Osteoblast (primary cell): ENCODE results near the gene THEM5. TPM values are rescaled to one million over a fixed set of nuclear protein-coding genes. Genes with fewer than 3 reads are reported as not detected.

Source experiments
- DNase-seq: peaks from one replicate; pipeline ENCODE4 v3.0.0; 2011; ENCODE audit warnings: low spot score, mixed read lengths; ENCODE audit not compliant: insufficient read length; ENCODE audit errors: missing footprints
- H2AFZ ChIP-seq: 2 replicates; pipeline ENCODE4 v1.6.0; 2011; ENCODE audit warnings: mild to moderate bottlenecking, low read length
- H3K27ac ChIP-seq: 2 replicates; pipeline ENCODE4 v1.5.1; 2011; ENCODE audit warnings: mild to moderate bottlenecking, low read depth, low read length, moderate library complexity
- H3K27me3 ChIP-seq: 2 replicates; pipeline ENCODE4 v1.6.0; 2012; ENCODE audit warnings: mild to moderate bottlenecking, control low read depth, inconsistent platforms, low read length, moderate library complexity; ENCODE audit not compliant: insufficient read depth
- H3K36me3 ChIP-seq: 2 replicates; pipeline ENCODE4 v1.5.1; 2011; ENCODE audit warnings: mild to moderate bottlenecking, low read length, control low read depth, moderate library complexity; ENCODE audit not compliant: insufficient read depth
- H3K4me1 ChIP-seq: 2 replicates; pipeline ENCODE4 v1.5.1; 2011; ENCODE audit warnings: mild to moderate bottlenecking, low read length, control low read depth, moderate library complexity; ENCODE audit not compliant: insufficient read depth
- H3K4me2 ChIP-seq: 2 replicates; pipeline ENCODE4 v1.6.0; 2011; ENCODE audit warnings: mild to moderate bottlenecking, low read length; ENCODE audit not compliant: insufficient read depth
- H3K4me3 ChIP-seq: fragments of 200-600 bp; sonication (generic); 3 replicates; pipeline ENCODE4 v1.5.1; 2012; ENCODE audit warnings: mild to moderate bottlenecking, low read length, inconsistent platforms; ENCODE audit not compliant: insufficient read depth
- H3K79me2 ChIP-seq: 2 replicates; pipeline ENCODE4 v1.6.0; 2012; ENCODE audit warnings: mild to moderate bottlenecking, low read length, control low read depth, inconsistent platforms; ENCODE audit not compliant: insufficient read depth
- H3K9me3 ChIP-seq: 2 replicates; pipeline ENCODE4 v1.5.1; 2011; ENCODE audit warnings: low read depth, low read length, control low read depth
- H4K20me1 ChIP-seq: 2 replicates; pipeline ENCODE4 v1.6.0; 2012; ENCODE audit warnings: mild to moderate bottlenecking, low read length, control low read depth; ENCODE audit not compliant: insufficient read depth
- CTCF ChIP-seq: IDR thresholded peaks from 2 replicates; pipeline ENCODE4 v1.5.1; 2011; ENCODE audit warnings: mild to moderate bottlenecking, low read depth, low read length, moderate library complexity; ENCODE audit errors: extremely low read depth
- total RNA-seq: library from RNA; depleted of rRNA; stranded (reverse); fragments of >200 nt; gene quantifications from 2 replicates; pipeline ENCODE4 v1.2.3, GENCODE V29; 2012

Gene THEM5
- total RNA-seq, 1 donor: not detected

- no peak for DNase-seq
- H4K20me1 ChIP-seq: no peaks in the 10 kb centered on the region
- H3K4me1 ChIP-seq: peaks cover 9% of the 10 kb centered on the region
- H3K27ac ChIP-seq: no peak overlapping the region
- peaks cover 9% of the 10 kb centered on the region for H3K36me3 ChIP-seq
- no peak overlapping the region for H3K4me2 ChIP-seq
- no peak for TF ChIP-seq CTCF
- H3K27me3 ChIP-seq: no peaks in the 10 kb centered on the region
- no peaks in the 10 kb centered on the region for H3K79me2 ChIP-seq
- no peaks in the 10 kb centered on the region for H3K9me3 ChIP-seq
- H2AFZ ChIP-seq: no peak overlapping the region
- no peak overlapping the region for H3K4me3 ChIP-seq
Measured at GRCh38 chr1:151871284-151872030, 17.9 kb upstream of the THEM5 start.

- Histone ChIP-seq H3K79me2 (no peaks in the 10 kb centered on the region), H3K4me2 (no peak overlapping the region), H3K27me3 (peaks cover 5% of the 10 kb centered on the region), H3K36me3 (peaks cover under 1% of the 10 kb centered on the region), H2AFZ (peak overlapping the region; percentile 1), H4K20me1 (no peaks in the 10 kb centered on the region), H3K4me3 (no peak overlapping the region), H3K9me3 (no peaks in the 10 kb centered on the region), H3K27ac (peak overlapping the region; percentile 67), H3K4me1 (peaks cover 9% of the 10 kb centered on the region)
- DNase-seq: no peak
- TF ChIP-seq CTCF: no peak
Measured at GRCh38 chr1:151868486-151868885, 15.0 kb upstream of the THEM5 start.

GRCh38 chr1:151867765-151868411, 14.4 kb upstream of the THEM5 start:
- H3K27me3 ChIP-seq: peaks cover 5% of the 10 kb centered on the region
- H3K36me3 ChIP-seq: no peaks in the 10 kb centered on the region
- TF ChIP-seq CTCF: no peak
- DNase-seq: peak; percentile 76
- H2AFZ ChIP-seq: peak overlapping the region; percentile 1
- H3K4me1 ChIP-seq: peaks cover 9% of the 10 kb centered on the region
- H3K79me2 ChIP-seq: no peaks in the 10 kb centered on the region
- H3K27ac ChIP-seq: peak overlapping the region; percentile 67
- no peak overlapping the region for H3K4me3 ChIP-seq
- peak overlapping the region; percentile 51 for H3K4me2 ChIP-seq
- H3K9me3 ChIP-seq: no peaks in the 10 kb centered on the region
- no peaks in the 10 kb centered on the region for H4K20me1 ChIP-seq

- Histone ChIP-seq H3K79me2 (no peaks in the 10 kb centered on the region), H2AFZ (no peak overlapping the region), H3K9me3 (no peaks in the 10 kb centered on the region), H4K20me1 (no peaks in the 10 kb centered on the region), H3K4me2 (no peak overlapping the region), H3K4me1 (peaks cover 9% of the 10 kb centered on the region), H3K4me3 (no peak overlapping the region), H3K27me3 (peaks cover 5% of the 10 kb centered on the region), H3K36me3 (no peaks in the 10 kb centered on the region), H3K27ac (peak overlapping the region; percentile 67)
- no peak for TF ChIP-seq CTCF
- DNase-seq: no peak
Measured at GRCh38 chr1:151867321-151867720, 13.8 kb upstream of the THEM5 start.
